HUES48 (cell line): ENCODE data around the gene MAFF.
A peak's percentile ranks its signal among the peaks of the same experiment; 100 is the strongest.
"Not testable (repeated sequence)": the region's sequence is repeated elsewhere in the genome, so short reads cannot be mapped to it uniquely, and the experiment has no call there.

Experiments used
- H3K27ac ChIP-seq: one replicate; pipeline ENCODE4 v1.7.0; 2013; ENCODE audit warnings: low read depth, low read length, inconsistent platforms
- H3K27me3 ChIP-seq: 2 replicates; pipeline ENCODE4 v1.6.1; 2013; ENCODE audit warnings: mild to moderate bottlenecking, low read length; ENCODE audit not compliant: control insufficient read depth, insufficient read depth
- H3K36me3 ChIP-seq: 2 replicates; pipeline ENCODE4 v1.6.1; 2013; ENCODE audit warnings: low read length; ENCODE audit not compliant: control insufficient read depth, insufficient read depth
- H3K4me1 ChIP-seq: 2 replicates; pipeline ENCODE4 v1.6.1; 2013; ENCODE audit warnings: mild to moderate bottlenecking, low read length; ENCODE audit not compliant: control insufficient read depth, insufficient read depth
- H3K4me3 ChIP-seq: 2 replicates; pipeline ENCODE4 v1.5.1; 2013; ENCODE audit warnings: mild to moderate bottlenecking, low read depth, low read length
- H3K9ac ChIP-seq: 2 replicates; pipeline ENCODE4 v1.6.1; 2013; ENCODE audit warnings: mild to moderate bottlenecking, low read depth, low read length, moderate library complexity
- H3K9me3 ChIP-seq: 2 replicates; pipeline ENCODE4 v1.6.1; 2013; ENCODE audit warnings: low read length; ENCODE audit not compliant: control insufficient read depth, insufficient read depth

MAFF gene

GRCh38 chr22:38201711-38202436, at the start of gene MAFF:
MAFF (plus strand) TSS chr22:38201994; CDS start chr22:38213854, 11,860 bp downstream.
- peak within 1 kb of the TSS; percentile 95 for H3K27ac ChIP-seq
- H3K9ac ChIP-seq, result peak within 1 kb of the TSS; percentile 86
- peaks cover 4% of the 10 kb centered on the region; the same call in 1 of the 2 replicates for H3K4me1 ChIP-seq
- peaks cover 28% of the 10 kb centered on the region for H3K27me3 ChIP-seq
- H3K36me3 ChIP-seq, result no peaks in the 10 kb centered on the region
- H3K4me3 ChIP-seq, result peak within 1 kb of the TSS; percentile 83
- H3K9me3 ChIP-seq, result no peaks in the 10 kb centered on the region

- Histone ChIP-seq H3K27me3 (no peaks in the 10 kb centered on the region), H3K4me3 (no peak overlapping the region), H3K4me1 (peaks cover 14% of the 10 kb centered on the region), H3K9ac (no peak overlapping the region), H3K36me3 (no peaks in the 10 kb centered on the region), H3K9me3 (no peaks in the 10 kb centered on the region), H3K27ac (peak overlapping the region; percentile 53)
Observed at GRCh38 chr22:38153821-38154562, 47.8 kb upstream of the MAFF start.

DNA sequence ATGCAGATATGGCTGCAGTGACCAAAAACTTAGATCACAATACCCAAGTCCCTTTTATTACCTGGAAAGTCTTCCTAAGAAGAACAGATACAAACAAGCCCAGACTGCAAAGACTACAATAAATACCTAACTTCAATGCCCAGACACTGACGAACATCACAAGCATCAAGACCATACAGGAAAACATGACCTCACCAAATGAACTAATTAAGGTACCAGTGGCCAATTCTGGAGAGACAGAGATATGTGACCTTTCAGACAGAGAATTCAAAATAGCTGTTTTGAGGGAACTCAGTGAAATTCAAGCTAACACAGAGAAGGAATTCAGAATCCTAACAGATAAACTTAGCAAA, 47.3 kb upstream of the MAFF start:
- not testable (repeated sequence) for H3K9ac ChIP-seq, H3K27ac ChIP-seq, H3K4me3 ChIP-seq, H3K36me3 ChIP-seq, H3K9me3 ChIP-seq, H3K27me3 ChIP-seq
- peaks cover 14% of the 10 kb centered on the region for H3K4me1 ChIP-seq

DNA sequence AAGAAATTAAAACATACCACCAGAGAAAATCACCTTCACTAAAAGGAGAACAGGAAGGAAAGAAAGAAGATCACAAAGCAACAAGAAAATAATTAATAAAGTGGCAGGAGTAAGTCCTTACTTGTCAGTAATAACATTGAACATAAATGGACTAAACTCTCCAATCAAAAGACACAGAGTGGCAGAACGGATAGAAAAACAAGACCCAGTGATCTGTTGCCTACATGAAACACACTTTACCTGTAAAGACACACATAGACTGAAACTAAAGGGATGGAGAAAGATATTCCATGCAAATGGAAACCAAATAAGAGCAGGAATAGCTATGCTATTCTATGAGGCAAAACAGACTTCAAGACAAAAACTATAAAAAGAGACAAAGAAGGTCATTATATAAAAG, 46.1 kb upstream of the MAFF start:
- Histone ChIP-seq H3K4me3 (no peak overlapping the region), H3K9ac (no peak overlapping the region), H3K36me3 (no peaks in the 10 kb centered on the region), H3K9me3 (no peaks in the 10 kb centered on the region), H3K27ac (no peak overlapping the region), H3K4me1 (peaks cover 8% of the 10 kb centered on the region), H3K27me3 (no peaks in the 10 kb centered on the region)

- Histone ChIP-seq H3K9ac (no peak overlapping the region), H3K36me3 (no peaks in the 10 kb centered on the region), H3K4me1 (no peaks in the 10 kb centered on the region), H3K27me3 (no peaks in the 10 kb centered on the region), H3K27ac (no peak overlapping the region), H3K4me3 (no peak overlapping the region), H3K9me3 (no peaks in the 10 kb centered on the region)
Observed at GRCh38 chr22:38162881-38163843, 38.6 kb upstream of the MAFF start.

- H3K9me3 ChIP-seq, result no peaks in the 10 kb centered on the region
- no peaks in the 10 kb centered on the region for H3K36me3 ChIP-seq
- no peaks in the 10 kb centered on the region for H3K27me3 ChIP-seq
- H3K4me3 ChIP-seq, result no peak overlapping the region
- no peak overlapping the region for H3K9ac ChIP-seq
- no peaks in the 10 kb centered on the region for H3K4me1 ChIP-seq
- no peak overlapping the region for H3K27ac ChIP-seq
Observed at GRCh38 chr22:38163844-38164550, 37.8 kb upstream of the MAFF start.

DNA sequence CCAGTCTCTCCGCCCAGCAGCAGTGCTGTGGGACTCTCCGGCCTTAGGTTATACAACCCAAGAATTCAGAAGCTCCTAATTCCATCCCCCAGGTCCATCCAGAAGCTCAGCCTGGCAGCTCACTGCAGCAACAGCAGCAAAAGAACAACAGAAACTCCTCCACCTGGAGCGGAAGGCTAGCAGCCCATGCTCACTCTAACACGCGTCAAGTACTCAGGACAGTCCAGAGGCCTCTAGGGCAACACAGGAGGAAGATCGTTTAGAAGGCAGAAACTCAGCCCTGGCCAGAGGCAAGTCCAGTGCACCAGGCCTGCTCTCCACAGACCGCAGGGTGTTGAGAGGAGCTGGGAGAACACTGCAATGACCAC, 37.3 kb upstream of the MAFF start:
- Histone ChIP-seq H3K9ac (no peak overlapping the region), H3K9me3 (no peaks in the 10 kb centered on the region), H3K36me3 (no peaks in the 10 kb centered on the region), H3K27ac (no peak overlapping the region), H3K27me3 (no peaks in the 10 kb centered on the region), H3K4me3 (no peak overlapping the region), H3K4me1 (no peaks in the 10 kb centered on the region)

DNA sequence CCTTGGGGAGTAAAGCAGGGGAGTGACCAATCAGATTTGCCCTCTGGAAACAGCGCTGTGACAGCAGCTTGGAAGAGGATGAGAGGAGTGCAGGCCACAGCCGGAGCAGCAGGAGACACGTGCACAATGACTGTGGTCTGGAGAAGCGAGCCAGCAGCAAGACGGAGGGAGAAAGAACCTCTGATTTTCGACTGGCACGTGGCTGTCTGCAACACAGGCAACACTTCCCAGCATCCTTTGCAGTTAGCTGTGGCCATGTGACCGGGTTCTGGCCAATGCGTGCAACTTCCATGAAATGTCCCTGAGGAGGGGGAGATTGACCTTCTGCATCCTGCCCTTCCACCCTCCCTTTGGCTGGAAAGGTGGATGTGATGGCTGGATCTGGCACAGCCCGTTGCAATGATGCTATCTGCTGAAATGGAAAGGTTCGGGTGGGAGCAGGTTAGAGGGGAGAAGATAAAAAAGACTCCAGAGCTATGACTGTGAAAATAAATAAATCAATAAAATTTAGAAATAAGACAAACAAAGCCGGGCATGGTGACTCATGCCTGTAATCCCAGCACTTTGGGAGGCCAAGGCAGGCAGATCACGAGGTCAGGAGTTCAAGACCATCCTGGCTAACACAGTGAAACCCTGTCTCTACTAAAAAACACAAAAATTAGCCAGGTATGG, 35.7 kb upstream of the MAFF start:
- no peaks in the 10 kb centered on the region for H3K4me1 ChIP-seq

GRCh38 chr22:38167988-38168407, 33.8 kb upstream of the MAFF start:
- Histone ChIP-seq H3K27me3 (no peaks in the 10 kb centered on the region), H3K9me3 (no peaks in the 10 kb centered on the region), H3K4me3 (no peak overlapping the region), H3K27ac (no peak overlapping the region), H3K36me3 (no peaks in the 10 kb centered on the region), H3K9ac (no peak overlapping the region), H3K4me1 (no peaks in the 10 kb centered on the region)

More for the DNA sequence above, 35.7 kb upstream of the MAFF start:
- Histone ChIP-seq H3K4me3 (no peak overlapping the region), H3K36me3 (no peaks in the 10 kb centered on the region), H3K9me3 (no peaks in the 10 kb centered on the region), H3K27me3 (no peaks in the 10 kb centered on the region), H3K27ac (no peak overlapping the region), H3K9ac (no peak overlapping the region)

- Histone ChIP-seq H3K27me3 (no peaks in the 10 kb centered on the region), H3K9me3 (no peaks in the 10 kb centered on the region), H3K36me3 (no peaks in the 10 kb centered on the region), H3K9ac (no peak overlapping the region), H3K27ac (no peak overlapping the region), H3K4me1 (no peaks in the 10 kb centered on the region), H3K4me3 (no peak overlapping the region)
Observed at GRCh38 chr22:38169116-38169515, 32.7 kb upstream of the MAFF start.
